ENCODE data around the gene ZMAT3.

ZMAT3 gene

DNA sequence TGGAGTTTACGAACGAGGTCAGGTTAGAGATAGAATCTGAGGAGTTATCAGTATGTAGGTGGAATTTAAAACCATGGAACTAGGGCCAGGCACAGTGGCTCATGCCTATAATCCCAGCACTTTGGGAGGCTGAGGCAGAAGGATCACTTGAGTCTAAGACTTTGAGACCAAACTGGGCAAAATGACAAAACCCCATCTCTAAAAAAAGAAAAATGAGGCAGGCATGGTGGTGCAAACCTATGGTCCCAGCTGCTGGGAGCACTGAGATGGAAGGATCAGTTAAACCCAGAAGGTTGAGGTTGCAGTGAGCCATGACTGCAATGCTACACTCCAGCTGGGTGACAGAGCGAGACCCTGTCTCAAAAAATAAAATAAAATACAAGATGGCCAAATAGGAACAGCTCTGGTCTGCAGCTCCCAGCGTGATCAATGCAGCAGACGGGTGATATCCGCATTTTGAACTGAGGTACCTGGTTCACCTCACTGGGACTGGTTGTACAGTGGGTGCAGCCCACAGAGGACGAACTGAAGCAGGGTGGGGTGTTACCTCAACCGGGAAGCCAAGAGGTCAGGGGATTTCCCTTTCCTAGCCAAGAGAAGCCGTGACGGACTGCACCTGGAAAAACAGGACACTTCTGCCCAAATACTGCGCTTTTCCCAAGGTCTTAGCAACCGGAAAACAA, 33.3 kb downstream of the ZMAT3 start (continued):
- no peak for TF ChIP-seq ZBTB48 (tag by site-specific recombination; IDR thresholded peaks at IDR 0.05)
- no peak for TF ChIP-seq ZNF155 (tag by site-specific recombination; IDR thresholded peaks at IDR 0.05)
- TF ChIP-seq ZNF398 (tag by site-specific recombination; IDR thresholded peaks at IDR 0.05) = no peak
- TF ChIP-seq HOXA7 (CRISPR knock-in tag; IDR thresholded peaks at IDR 0.05; ENCODE audit: borderline replicate concordance) = no peak
- no peak for TF ChIP-seq ZXDB (tag by site-specific recombination; IDR thresholded peaks at IDR 0.05)
- TF ChIP-seq ZNF692 (tag by site-specific recombination; IDR thresholded peaks at IDR 0.05) = no peak

GRCh38 chr3:179037351-179037750, 34.3 kb downstream of the ZMAT3 start:
- Histone ChIP-seq H3K36me3 (ENCODE audit: control insufficient read depth in 2 of 2, insufficient read depth in 1 of 2, low read length in 2 of 2) (peaks cover 0 to 4% of the 10 kb centered on the region in 2 experiments; a peak in 1 of 3 replicates), H3K4me1 (ENCODE audit: control insufficient read depth, insufficient read depth, low read length) (no peaks in the 10 kb centered on the region), H3K4me3 (ENCODE audit: low read depth, low read length) (no peak overlapping the region), H3K27ac (ENCODE audit: extremely low read depth, low read depth, low read length) (no peak overlapping the region), H3K9me3 (ENCODE audit: control insufficient read depth, insufficient read depth, low read depth, low read length) (no peaks in the 10 kb centered on the region)
- TF ChIP-seq ZFHX2 (tag by site-specific recombination; conservative IDR thresholded peaks at IDR 0.05) (peak; percentile 59), ZNF214 (tag by site-specific recombination; IDR thresholded peaks at IDR 0.05; ENCODE audit: borderline replicate concordance) (no peak), SP7 (tag by site-specific recombination; IDR thresholded peaks at IDR 0.05) (no peak), EGR2 (tag by site-specific recombination; IDR thresholded peaks at IDR 0.05; ENCODE audit: low read depth) (0 out of 2 replicates have a peak, but pooled peaks have one; percentile 26)
- ChIA-PET CTCF (interaction anchor here (0.6 to 1.4 kb wide), 2 partner anchors 22 to 196 kb away, joined by 3 to 5 read pairs; no protein-coding TSS in a partner anchor), POLR2A (interaction anchor here (2.3 kb wide), 1 partner anchor 9 kb away, joined by 8 read pairs; no protein-coding TSS in a partner anchor)

DNA sequence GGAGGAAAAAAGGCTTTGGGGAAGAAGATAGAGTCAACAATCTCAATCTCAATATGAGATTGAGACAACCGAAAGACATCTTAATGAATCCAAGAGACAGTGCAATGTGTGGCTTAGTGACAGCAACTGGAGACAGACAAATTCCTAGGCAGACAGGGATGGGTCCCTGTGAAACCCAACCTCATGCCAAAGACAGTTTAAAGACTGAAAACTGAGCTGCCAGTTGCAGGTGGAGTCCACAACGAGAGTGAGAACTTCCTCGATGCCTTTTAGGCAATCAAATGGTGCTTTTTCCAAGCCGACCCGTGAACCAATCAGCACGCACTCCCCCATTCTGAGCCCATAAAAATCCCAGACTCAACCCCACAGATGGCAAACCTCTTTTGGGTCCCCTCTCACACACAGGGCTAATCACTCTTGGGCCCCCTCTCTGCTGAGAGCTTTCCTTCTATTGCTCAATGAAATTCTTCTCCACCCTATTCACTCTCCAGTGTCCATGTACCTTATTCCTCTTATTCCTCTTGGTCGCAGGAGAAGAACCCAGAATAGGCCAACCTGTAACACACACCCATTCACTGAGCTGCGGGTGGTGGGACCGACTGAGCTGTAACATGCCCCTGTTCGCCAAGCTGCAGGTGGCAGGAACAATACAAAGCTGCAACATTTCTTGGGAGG, 34.8 kb downstream of the ZMAT3 start:
- no peak overlapping the region for H3K27ac ChIP-seq (ENCODE audit: extremely low read depth, low read depth, low read length)

DNA sequence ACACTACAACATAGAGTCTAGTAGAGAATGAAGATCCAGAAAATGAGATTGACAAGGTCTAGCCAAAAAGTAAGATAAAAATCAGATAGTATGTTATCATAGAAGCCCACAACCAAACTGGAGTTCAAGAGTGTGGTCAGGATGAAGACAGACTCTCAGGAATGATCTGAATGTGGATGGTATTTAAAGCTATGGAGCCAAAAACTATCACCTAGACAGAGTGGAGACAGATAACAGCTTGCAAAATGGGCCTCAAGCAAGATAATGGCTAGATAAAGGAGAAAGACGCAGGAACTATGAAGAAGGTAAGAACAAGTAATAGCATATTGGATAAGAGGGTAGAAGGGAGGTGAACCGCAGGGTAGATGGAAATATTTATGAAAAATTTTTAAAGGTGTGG, 35.4 kb downstream of the ZMAT3 start:
- ChIA-PET CTCF (interaction anchor here (0.7 to 1.4 kb wide), 3 partner anchors 21 to 112 kb away, joined by 3 to 5 read pairs (median 4); no protein-coding TSS in a partner anchor), POLR2A (interaction anchor here (1.3 to 2.3 kb wide), 2 partner anchors 11 to 35 kb away, joined by 5 to 8 read pairs; partner anchors contain the start of gene ZMAT3)
- H3K4me1 ChIP-seq (ENCODE audit: control insufficient read depth, insufficient read depth, low read length) = no peaks in the 10 kb centered on the region
- H3K4me3 ChIP-seq (ENCODE audit: low read depth, low read length) = no peak overlapping the region
- H3K9me3 ChIP-seq (ENCODE audit: control insufficient read depth, insufficient read depth, low read depth, low read length) = no peaks in the 10 kb centered on the region
- peaks cover 0 to 4% of the 10 kb centered on the region in 2 experiments; a peak in 1 of 3 replicates for H3K36me3 ChIP-seq (ENCODE audit: control insufficient read depth in 2 of 2, insufficient read depth in 1 of 2, low read length in 2 of 2)
- H3K27ac ChIP-seq (ENCODE audit: extremely low read depth, low read depth, low read length) = no peak overlapping the region
- no peak for TF ChIP-seq IKZF3 (tag by site-specific recombination; IDR thresholded peaks at IDR 0.05)
- TF ChIP-seq ZNF692 (tag by site-specific recombination; IDR thresholded peaks at IDR 0.05) = no peak
- TF ChIP-seq KLF9 (tag by site-specific recombination; IDR thresholded peaks at IDR 0.05; ENCODE audit: low read depth) = no peak
- no peak for TF ChIP-seq ZNF529 (tag by site-specific recombination; IDR thresholded peaks at IDR 0.05; ENCODE audit: insufficient replicate concordance)
- no peak for TF ChIP-seq ZNF350 (tag by site-specific recombination; IDR thresholded peaks at IDR 0.05)
- TF ChIP-seq ZNF112 (tag by site-specific recombination; IDR thresholded peaks at IDR 0.05) = no peak
- no peak for TF ChIP-seq ZNF549 (tag by site-specific recombination; IDR thresholded peaks at IDR 0.05)
- no peak for TF ChIP-seq ZSCAN18 (tag by site-specific recombination; IDR thresholded peaks at IDR 0.05)
- TF ChIP-seq ZNF324 (tag by site-specific recombination; IDR thresholded peaks at IDR 0.05) = no peak
- no peak for TF ChIP-seq ZNF510 (tag by site-specific recombination; IDR thresholded peaks at IDR 0.05; ENCODE audit: insufficient replicate concordance)
- TF ChIP-seq ZNF777 (tag by site-specific recombination; IDR thresholded peaks at IDR 0.05; ENCODE audit: borderline replicate concordance) = no peak

More for the DNA sequence above, 34.8 kb downstream of the ZMAT3 start:
- Histone ChIP-seq H3K4me3 (ENCODE audit: low read depth, low read length) (no peak overlapping the region), H3K9me3 (ENCODE audit: control insufficient read depth, insufficient read depth, low read depth, low read length) (no peaks in the 10 kb centered on the region), H3K36me3 (ENCODE audit: control insufficient read depth in 2 of 2, insufficient read depth in 1 of 2, low read length in 2 of 2) (peaks cover 0 to 4% of the 10 kb centered on the region in 2 experiments; a peak in 1 of 3 replicates), H3K4me1 (ENCODE audit: control insufficient read depth, insufficient read depth, low read length) (no peaks in the 10 kb centered on the region)
- ChIA-PET POLR2A (interaction anchor here (1.3 to 2.3 kb wide), 2 partner anchors 10 to 35 kb away, joined by 5 to 8 read pairs; partner anchors contain the start of gene ZMAT3), CTCF (interaction anchor here (0.7 to 1.4 kb wide), 3 partner anchors 21 to 112 kb away, joined by 3 to 5 read pairs (median 4); no protein-coding TSS in a partner anchor)
- no peak for TF ChIP-seq ZNF211 (tag by site-specific recombination; IDR thresholded peaks at IDR 0.05; ENCODE audit: low read depth)
- TF ChIP-seq GLIS1 (tag by site-specific recombination; IDR thresholded peaks at IDR 0.05) = peak; percentile 29; the same call in 1 of the 2 replicates

Data from HEK293 (cell line).